Measurements from ENCODE around the gene PPL.
"Not testable (repeated sequence)": the region's sequence is repeated elsewhere in the genome, so short reads cannot be mapped to it uniquely, and the experiment has no call there.

PPL gene

DNA sequence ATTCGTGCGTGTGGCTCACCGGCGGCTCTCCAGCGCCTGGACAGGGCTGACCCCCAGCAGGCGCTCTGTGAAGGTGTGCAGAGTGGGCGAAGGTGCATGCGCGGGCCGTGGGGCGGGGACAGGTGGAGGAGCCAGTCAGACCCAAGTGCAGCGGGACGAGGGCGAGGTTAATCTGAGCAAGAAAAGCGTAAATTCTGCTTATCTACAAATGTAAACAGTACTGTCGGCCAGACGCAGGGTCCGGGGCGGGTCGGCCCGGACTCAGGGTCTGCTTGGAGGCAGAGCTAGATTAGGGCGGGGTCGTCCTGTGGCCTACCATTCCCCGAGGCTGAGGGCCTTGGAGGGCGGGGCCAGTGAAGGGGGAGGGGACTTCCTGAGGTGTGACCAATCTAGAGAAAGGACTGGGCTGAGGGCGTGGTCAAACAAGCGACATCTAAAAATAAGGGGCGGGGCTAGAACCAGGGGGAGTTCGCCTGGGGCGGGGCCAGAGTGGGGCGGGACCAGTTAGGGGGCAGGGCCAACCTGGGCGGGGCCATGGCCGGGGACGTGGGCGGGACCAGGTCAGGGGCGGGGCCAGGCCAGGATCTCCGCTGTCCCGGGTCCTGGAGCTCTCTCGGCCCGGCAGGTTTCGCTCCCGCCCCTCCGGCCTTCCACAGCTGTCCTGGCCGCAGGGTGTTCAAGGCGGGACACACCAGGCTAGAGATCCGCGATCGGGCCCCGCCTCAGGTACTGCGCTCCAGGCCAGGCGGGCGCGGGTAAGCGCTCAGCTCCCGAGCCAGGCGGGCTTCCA lies 21.0 kb upstream of the PPL start, which contains the start of gene SEC14L5:
TSS of gene SEC14L5 (plus strand) at position 611 of the 790 bp plus-strand sequence. CDS start 994 bp downstream, outside the sequence.
- DNase-seq: peak; percentile 83

- DNase-seq: no peak
Observed at GRCh38 chr16:4957420-4957719, 20.4 kb upstream of the PPL start.

- no peak for DNase-seq
Observed at GRCh38 chr16:4954714-4955113, 17.8 kb upstream of the PPL start.

GRCh38 chr16:4951583-4951982 lies 14.6 kb upstream of the PPL start:
- DNase-seq: not testable (repeated sequence)

DNA sequence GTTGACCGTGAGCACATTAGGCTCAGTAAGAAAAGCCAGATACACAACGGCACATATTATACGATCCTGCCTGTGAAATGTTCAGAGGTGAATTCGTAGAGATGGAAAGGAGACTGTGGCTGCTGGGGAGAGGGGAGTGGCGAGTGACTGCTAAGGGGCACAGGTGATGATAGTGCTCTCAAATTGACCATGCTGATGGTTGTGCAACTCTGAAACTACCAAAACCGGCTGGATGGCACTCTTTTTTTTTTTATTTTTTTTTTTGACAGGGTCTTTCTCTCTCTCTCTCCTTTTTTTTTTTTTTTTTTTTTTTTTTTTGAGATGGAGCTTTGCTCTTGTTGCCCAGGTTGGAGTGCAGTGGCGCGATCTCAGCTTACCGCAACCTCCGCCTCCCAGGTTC lies 13.0 kb upstream of the PPL start:
- DNase-seq: no peak

DNA sequence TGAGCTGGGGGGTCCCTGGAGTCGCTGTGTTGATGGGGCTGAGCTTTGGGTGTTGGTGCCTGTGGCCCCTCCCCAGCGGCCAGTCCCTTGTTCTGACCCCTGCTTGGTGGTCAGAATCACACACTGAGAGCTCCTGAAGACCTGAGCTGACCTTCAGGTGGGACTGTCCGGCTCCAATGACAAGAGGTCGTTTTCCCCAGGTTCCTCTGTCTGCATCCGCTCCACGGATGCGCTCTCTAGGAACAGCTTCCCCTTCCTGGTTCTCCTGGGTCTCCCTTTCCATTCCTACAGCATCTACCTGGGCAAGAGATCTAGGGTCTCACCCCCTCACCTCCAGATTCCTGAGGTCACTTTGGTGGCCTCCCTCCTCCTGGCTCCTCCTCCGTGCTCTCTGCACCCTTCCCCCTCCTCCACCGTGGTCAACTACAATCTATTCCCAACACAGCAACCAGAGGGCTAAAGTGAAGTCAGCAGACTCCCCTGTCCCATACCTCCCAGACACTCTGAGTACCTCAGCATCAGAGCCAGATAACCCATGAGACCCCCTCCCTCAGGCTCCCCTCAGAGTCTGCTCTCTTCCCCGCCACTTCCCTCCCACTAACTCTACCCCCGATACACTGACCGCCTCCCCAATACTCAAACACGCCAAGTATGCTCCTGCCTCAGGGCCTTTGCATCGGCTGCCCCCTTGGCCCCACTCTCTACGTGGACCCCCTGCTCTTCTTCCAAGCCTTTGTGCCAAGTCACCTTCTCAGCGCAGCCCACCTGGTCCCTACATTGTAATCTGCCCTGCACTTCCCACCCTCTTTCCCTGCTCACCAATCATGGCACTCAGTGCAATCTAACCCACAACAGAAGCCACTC lies 12.2 kb upstream of the PPL start:
- no peak for DNase-seq

GRCh38 chr16:4947722-4948503 lies 11.0 kb upstream of the PPL start:
- DNase-seq: no peak

DNA sequence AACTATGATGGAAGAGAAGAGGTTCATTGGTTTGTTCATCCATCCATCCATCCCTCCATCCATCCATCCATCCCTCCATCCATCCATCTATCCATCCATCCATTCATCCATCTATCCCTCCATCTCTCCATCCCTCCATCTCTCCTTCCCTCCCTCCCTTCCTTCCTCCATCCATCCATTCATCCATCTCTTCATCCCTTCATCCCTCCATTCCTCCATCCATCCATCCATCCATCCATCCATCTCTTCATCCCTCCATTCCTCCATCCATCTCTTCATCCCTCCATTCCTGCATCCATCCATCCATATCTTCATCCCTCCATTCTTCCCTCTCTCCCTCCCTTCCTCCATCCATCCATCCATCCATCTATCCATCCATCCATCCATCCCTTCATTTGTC lies 10.0 kb upstream of the PPL start:
- DNase-seq: no peak

GRCh38 chr16:4945560-4946502 lies 8.9 kb upstream of the PPL start:
- no peak for DNase-seq

- no peak for DNase-seq
Observed at GRCh38 chr16:4944333-4945281, 7.7 kb upstream of the PPL start.

DNA sequence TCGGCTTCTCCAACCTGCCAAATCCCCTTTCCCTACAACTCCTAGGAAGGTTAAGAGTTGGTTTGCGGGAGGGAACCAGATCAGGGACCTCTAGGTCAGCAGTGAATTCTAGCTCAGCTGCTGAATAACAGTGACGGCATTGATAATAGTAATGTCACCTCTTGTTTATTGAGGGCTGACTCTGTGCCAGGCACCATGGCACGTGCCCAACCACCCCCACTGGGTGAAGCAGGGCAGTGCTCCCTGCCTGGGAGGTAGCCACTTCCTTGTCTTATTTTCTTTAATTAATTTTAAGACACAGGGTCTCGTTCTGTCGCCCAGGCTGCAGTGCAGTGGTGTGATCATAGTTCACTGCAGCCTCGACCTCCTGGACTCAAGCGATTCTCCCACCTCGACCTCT lies 5.5 kb upstream of the PPL start:
- DNase-seq: no peak

DNA sequence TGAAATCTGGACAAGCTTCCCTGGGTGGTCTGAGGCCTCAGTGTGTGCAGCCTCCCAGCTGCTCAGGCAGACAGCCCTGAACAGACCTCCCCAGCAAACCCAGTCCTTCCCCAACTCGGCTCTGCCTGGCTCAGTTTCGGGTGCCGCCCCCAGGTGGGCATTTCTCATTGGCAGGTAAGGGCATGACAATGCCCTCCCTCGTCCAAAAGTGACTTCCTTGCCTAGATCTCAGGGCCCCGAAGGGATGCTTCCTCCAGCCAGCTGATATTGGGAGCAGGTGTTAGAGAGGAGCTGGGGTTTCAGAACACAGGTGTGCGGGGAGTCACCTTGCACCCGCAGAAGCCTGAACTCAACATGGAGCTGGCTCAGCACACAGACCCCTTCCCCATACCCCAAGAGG lies 3.8 kb upstream of the PPL start:
- no peak for DNase-seq

DNA sequence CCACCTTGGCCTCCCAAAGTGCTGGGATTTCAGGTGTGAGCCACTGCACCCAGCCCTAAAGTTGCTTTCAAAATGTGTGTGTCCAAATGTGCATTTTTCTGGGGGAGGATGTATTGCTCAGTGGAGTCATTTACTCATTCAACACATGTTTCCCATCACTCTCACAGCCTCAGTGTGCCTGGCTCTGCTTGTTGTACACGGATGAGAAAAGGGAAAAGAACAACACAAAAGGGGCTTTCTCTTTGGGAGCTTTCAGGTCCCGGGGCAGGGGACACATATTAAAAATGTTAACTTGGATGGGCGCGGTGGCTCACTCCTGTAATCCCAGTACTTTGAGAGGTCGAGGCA lies 1.7 kb upstream of the PPL start:
- no peak for DNase-seq

DNA sequence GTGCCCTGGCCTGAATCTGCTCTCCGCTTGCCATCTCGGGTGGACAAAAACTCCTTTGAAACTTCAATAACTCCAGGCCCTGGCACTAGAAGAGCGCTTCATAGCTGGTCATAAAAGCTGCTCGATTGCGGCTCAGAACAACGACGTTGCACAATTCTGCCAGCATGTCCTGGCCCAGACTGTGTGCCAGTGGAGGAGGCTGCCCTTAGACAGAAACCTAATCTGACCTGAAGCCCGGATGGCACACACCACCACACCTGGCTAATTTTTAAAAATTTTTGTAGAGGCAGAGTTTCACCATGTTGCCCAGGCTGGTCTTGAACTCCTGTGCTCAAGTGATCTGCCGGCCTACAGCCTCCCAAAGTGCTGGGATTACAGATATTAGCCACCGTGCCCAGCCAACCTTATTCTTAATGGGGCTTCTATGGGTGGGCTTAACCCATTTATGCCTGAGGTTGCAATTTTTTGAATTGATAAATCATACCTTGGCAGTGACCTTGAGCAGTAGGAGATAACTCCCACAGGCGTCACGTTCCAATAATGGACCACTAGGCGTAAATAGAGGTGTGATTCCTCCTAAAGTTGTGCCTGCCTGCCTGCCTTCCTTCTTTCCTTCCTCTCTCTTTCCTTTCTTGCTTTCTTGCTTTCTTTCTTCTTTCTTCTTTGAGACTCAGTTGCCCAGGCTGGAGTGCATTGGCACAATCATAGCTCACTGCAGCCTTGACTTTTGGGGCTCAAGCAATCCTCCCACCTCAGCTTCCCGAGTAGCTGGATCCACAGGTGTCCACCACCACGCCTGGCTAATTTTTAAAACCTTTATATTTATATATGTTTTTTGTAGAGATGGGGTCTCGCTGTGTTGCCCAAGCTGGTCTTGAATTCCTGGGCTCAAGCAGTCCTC lies 1.1 kb upstream of the PPL start:
- DNase-seq: no peak

- DNase-seq: no peak
Observed at GRCh38 chr16:4936181-4936990, 562 bp downstream of the PPL start.

DNA sequence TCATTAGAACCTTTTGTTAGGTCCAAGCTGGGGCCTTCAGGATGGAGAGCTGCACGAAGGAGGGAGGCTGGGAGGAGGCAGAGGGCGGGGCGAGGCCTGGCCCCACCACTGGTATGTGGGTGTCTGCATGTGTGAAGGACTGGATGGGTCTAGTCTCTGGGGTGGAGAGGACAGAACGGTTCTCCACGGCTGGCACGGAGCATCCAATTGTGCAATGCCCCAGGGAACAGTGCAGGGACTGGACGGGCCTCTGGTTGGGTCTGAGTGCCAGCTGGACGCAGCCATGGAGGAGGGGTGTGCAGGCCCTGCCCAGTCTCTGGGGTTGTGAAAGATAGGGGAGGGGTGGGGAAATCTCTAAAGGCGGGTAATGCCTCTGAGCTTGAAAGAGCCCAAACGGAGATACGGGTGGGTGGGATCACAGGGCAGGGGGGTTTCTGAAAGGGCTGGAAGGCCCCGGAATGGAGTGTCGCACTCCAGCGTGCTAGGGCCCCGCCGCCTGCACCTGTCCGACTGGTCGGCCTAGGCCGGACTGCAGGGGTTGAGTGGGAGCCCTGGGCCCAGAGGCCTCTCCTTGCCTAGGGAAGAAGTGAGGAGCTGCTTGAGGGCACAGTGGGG lies 1.6 kb downstream of the PPL start:
- DNase-seq: no peak

DNA sequence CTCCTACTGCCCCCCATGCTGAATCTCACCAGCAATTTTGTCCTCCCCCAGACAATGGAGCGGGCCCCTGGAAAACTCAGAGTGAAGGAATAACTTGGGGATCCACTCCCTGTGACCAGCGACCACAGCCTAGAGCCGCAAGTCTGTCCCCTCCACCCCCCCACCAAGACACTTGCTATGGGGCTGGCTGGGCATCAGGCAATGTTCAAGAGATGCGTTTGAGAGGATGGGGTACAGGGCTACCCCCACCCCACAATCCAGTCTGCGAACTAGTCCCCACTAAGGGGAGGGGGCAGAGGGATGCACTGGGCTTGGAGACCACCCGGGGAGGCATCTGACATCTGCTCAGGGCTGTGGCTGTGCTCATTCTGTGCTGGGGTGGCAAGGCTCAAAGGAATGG lies 2.4 kb downstream of the PPL start:
- no peak for DNase-seq

DNA sequence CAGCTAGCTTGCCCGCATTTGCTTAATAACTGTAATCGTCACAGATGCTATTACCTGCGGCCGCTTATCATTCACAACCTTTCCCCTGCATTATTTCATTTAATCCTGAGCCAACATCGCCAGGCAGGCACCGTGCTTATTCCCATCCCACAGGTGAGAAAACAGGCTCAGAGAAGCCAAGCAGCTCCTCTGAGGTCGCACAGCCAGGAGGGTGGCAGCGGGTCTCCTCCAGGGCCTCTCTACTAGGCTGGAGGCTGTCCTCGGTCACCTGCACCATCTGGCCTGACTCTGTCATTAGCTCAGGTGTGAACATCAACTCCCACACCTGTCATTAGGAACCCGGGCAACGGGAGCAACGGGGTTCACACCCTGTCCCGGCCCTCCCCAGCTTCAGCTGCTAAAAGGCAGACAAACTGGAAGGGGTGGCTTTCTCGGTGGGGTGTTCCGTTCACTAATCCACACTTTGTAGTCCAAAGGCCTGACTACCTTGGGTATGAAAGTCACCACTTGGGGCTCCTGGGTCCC lies 3.0 kb downstream of the PPL start:
- no peak for DNase-seq

DNA sequence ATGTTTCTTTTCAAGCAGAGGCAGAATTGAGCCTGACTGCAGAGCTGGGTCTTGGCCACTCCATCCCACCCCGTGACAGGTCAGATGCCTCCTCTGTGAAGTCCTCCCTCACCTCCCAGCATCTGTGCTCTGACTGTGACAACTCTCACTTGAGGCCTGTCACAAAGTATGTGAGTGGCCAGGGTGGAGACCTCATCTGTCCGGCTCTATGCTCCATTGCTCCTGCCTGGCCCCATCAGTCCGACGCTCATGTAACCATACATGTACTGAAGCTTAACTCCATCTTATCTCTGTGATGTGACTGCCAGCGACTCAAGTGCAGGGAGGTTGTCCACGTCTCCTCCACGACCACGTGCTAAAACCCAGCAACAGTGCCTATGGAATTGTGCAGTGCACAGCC lies 3.5 kb downstream of the PPL start:
- no peak for DNase-seq

All from activated CD4-positive, alpha-beta T cell treated with anti-CD3 and anti-CD28 coated beads for 1 hour (primary cell).